Right lobe of liver (tissue), 6 donors: Measurements from ENCODE around the gene HOMER1. TPM values are rescaled to one million over a fixed set of nuclear protein-coding genes. Genes with fewer than 3 reads are reported as not detected.
A peak's percentile ranks its signal among the peaks of the same experiment; 100 is the strongest.

Experiments
- ATAC-seq, 4 donors: fragments of 200-7000 bp; cut with Tn5 transposase; one replicate each; pipeline ENCODE4 v1.9.1; 2020; ENCODE audit warnings: mild to moderate bottlenecking in 4 of 4, moderate library complexity in 4 of 4
- DNase-seq, 3 donors: peaks; one replicate each; pipeline ENCODE4 v3.0.0-alpha.2; 2020
- H3K27ac ChIP-seq, 3 donors: fragments of 200-600 bp; one replicate each; pipeline ENCODE4 v1.8.0; 2022
- H3K27me3 ChIP-seq, 2 donors: fragments of 200-600 bp; one replicate each; pipeline ENCODE4 v1.8.0; 2022
- H3K36me3 ChIP-seq, 4 donors: fragments of 200-600 bp; sonication (generic) in 1 of 4; one replicate each; pipeline versions ENCODE4 v1.5.1 to v1.8.0; 2017 to 2022; ENCODE audit warnings: control low read depth in 1 of 4
- H3K4me1 ChIP-seq, 4 donors: fragments of 200-600 bp; sonication (generic) in 1 of 4; one replicate each; pipeline versions ENCODE4 v1.5.1 to v1.8.0; 2017 to 2022; ENCODE audit warnings: control low read depth in 1 of 4
- H3K4me3 ChIP-seq, 3 donors: fragments of 200-600 bp; one replicate each; pipeline ENCODE4 v1.8.0; 2022
- H3K9me3 ChIP-seq, 4 donors: fragments of 200-600 bp; sonication (generic) in 1 of 4; one replicate each; pipeline versions ENCODE4 v1.5.1 to v1.8.0; 2017 to 2022; ENCODE audit warnings: control low read depth in 1 of 4
- CTCF ChIP-seq, 4 donors: fragments of 200-600 bp in 3 of 4; fragments of 450-650 bp in 1 of 4; IDR thresholded peaks; one replicate each; pipeline versions ENCODE4 v1.5.1 to v1.8.0; 2016 to 2022; ENCODE audit warnings: antibody characterized with exemption in 4 of 4, mild to moderate bottlenecking in 2 of 4
- POLR2A ChIP-seq: fragments of 450-650 bp; IDR thresholded peaks from one replicate; pipeline ENCODE4 v1.6.1; 2017; ENCODE audit warnings: antibody characterized with exemption, mild to moderate bottlenecking
- WGBS: methylation state at CpG from one replicate; pipeline ENCODE4 v1.1.6; 2018; ENCODE audit warnings: low coverage, low lambda C conversion rate; ENCODE audit not compliant: insufficient coverage; ENCODE audit errors: missing lambda C conversion rate; 5-methylcytosine and 5-hydroxymethylcytosine counted together
- intact Hi-C, 2 donors: fragments of 100-400 bp; cut with DNase I; formaldehyde crosslinking; loops; one replicate each; pipeline versions ENCODE4 v1.11.2 to v1.14.1; 2022
- total RNA-seq, 6 experiments: library from RNA; depleted of rRNA in 2 of 6; stranded (reverse); fragments of >200 nt in 2 of 6; fragmentation: NEBNext Ultra II Directional in 3 of 6; extraction: Animal tissue kit (Norgen Biotek cat#: 25700) in 3 of 6; gene quantifications; one replicate each; pipeline versions ENCODE4 v1.1.0 to v1.2.4, GENCODE V29; 2016 to 2023
- donor health status: DM: no; HTN: yes; CAD: no.
- donor health status: DM: no; HTN: no; CAD: no.
- donor health status: DM: no; HTN: no; CAD: no.
- donor health status: DM: no; HTN: yes; CAD: no.
- donor health status: DM: no; HTN: yes; CAD: no.

The HOMER1 gene
- total RNA-seq, 6 experiments from 2014 or later = 0.26 to 1.7 (median 1.2) TPM

DNA sequence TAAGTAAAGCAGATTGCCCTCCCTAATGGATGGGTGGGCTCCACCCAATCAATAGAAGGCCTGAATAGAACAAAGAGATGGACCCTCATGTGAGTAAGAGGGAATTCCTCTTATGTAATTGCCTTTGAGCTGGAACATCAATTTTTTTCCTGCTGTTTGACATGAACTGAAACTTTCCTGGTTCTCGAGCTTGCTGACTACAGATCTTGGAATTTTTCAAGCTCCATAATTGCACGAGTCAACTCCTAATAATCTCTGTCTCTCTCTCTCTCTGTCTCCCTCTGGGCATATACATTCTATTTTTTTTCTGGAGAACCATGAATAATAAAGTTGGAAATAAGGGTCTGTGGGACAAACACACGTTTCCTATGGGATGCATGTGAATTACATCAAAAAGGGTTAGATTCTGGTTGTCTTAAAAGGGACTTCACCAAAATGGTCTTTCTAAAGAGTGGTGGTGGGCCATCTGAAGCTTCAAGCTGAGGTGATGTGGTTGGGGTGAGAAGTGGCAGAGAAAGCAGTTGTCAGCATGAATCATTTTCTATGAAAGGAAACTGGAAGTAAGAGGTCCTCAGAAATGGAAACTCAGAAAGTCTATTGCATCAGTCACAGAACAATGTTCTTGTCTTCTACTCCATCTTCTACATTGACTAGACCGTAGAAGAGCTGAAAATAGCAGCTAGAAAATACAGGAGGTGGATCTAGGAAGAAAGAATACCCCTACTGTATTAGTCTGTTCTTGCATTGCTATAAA lies 47.0 kb upstream of the HOMER1 start:
- ATAC-seq (peak in 2 of 4 donors; percentile 38 to 47), DNase-seq (no peak)
- no peaks in the 10 kb centered on the region for H3K27me3 ChIP-seq
- WGBS = 67% methylated on average over 4 of the region's 4 CpGs
- no peak overlapping the region for H3K4me3 ChIP-seq
- no peak overlapping the region for H3K27ac ChIP-seq
- peaks cover 0 to 2% (median 0%) of the 10 kb centered on the region in 4 donors for H3K4me1 ChIP-seq
- no peak for TF ChIP-seq POLR2A
- TF ChIP-seq CTCF (IDR thresholded peaks at IDR 0.05) = no peak
- H3K9me3 ChIP-seq = no peaks in the 10 kb centered on the region
- intact Hi-C loops = loop anchor here in 1 of 2 donors (5.0 kb wide), 1 partner anchor 291 kb away; no protein-coding TSS in a partner anchor
- H3K36me3 ChIP-seq = no peaks in the 10 kb centered on the region

GRCh38 chr5:79555418-79555817 lies 41.5 kb upstream of the HOMER1 start:
- 64% methylated on average over 3 of the region's 3 CpGs for WGBS
- no peak for TF ChIP-seq CTCF (IDR thresholded peaks at IDR 0.05)
- no peak for TF ChIP-seq POLR2A
- intact Hi-C loops = no loop called here

GRCh38 chr5:79552984-79553383 lies 39.0 kb upstream of the HOMER1 start:
- 35% methylated on average over 4 of the region's 4 CpGs for WGBS
- Histone ChIP-seq H3K36me3 (no peaks in the 10 kb centered on the region), H3K4me3 (no peak overlapping the region), H3K4me1 (peaks cover 0 to 6% (median under 1%) of the 10 kb centered on the region in 4 donors), H3K27me3 (no peaks in the 10 kb centered on the region), H3K9me3 (no peaks in the 10 kb centered on the region), H3K27ac (no peak overlapping the region)
- no peak for DNase-seq
- TF ChIP-seq CTCF (IDR thresholded peaks at IDR 0.05) (no peak), POLR2A (no peak)
- intact Hi-C loops = no loop called here
- no peak for ATAC-seq

More at GRCh38 chr5:79555418-79555817, 41.5 kb upstream of the HOMER1 start:
- Histone ChIP-seq H3K4me3 (no peak overlapping the region), H3K4me1 (peaks cover 0 to 2% (median 0%) of the 10 kb centered on the region in 4 donors), H3K27ac (no peak overlapping the region), H3K36me3 (no peaks in the 10 kb centered on the region), H3K9me3 (no peaks in the 10 kb centered on the region), H3K27me3 (no peaks in the 10 kb centered on the region)
- ATAC-seq (no peak), DNase-seq (no peak)

GRCh38 chr5:79547982-79548381 lies 34.0 kb upstream of the HOMER1 start:
- no peak for TF ChIP-seq POLR2A
- no peak for TF ChIP-seq CTCF (IDR thresholded peaks at IDR 0.05)

More at GRCh38 chr5:79547982-79548381, 34.0 kb upstream of the HOMER1 start:
- H3K27me3 ChIP-seq = no peaks in the 10 kb centered on the region
- H3K4me1 ChIP-seq = peaks cover 0 to 24% (median 8%) of the 10 kb centered on the region in 4 donors
- peak in 3 of 4 donors; percentile 24 to 48 (median 27) for ATAC-seq
- 86% methylated on average over 1 of the region's 1 CpG for WGBS
- no peaks in the 10 kb centered on the region for H3K9me3 ChIP-seq
- H3K36me3 ChIP-seq = no peaks in the 10 kb centered on the region
- intact Hi-C loops = no loop called here
- no peak for DNase-seq
- peak overlapping the region in 2 of 3 donors; percentile 61 to 73 for H3K27ac ChIP-seq
- H3K4me3 ChIP-seq = no peak overlapping the region
